ENCODE measurements around the gene CEP43.

Gene CEP43

DNA sequence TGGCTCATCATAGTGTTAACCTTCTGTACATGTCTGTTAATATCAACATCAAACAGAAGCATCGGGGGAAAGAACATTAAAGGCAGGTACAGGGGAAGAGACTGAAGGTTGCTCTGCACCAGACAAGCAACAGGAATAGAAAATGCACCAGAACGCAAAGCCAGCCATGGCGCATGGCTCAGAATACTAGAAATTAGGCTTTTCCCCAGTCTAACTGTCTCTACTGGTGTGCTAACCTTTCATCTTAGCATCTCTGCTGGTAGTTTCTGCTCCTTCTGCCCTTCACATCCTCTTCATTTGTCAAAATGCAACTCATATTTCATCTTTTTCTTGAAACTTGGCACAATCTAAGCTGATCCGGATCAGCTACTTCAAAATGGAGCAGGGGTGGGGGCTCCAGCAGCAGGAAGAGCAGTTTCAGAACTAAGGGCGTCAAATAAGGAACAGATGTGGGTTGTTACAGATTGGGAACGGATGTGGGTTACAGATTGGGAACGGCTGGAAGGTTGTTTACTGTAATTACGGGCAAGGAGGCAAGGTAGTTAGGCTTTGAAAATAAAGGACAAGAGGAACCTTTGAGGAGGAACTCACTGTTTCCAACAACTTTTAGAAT, 29.7 kb upstream of the CEP43 start:
- peak; percentile 43 for DNase-seq

DNA sequence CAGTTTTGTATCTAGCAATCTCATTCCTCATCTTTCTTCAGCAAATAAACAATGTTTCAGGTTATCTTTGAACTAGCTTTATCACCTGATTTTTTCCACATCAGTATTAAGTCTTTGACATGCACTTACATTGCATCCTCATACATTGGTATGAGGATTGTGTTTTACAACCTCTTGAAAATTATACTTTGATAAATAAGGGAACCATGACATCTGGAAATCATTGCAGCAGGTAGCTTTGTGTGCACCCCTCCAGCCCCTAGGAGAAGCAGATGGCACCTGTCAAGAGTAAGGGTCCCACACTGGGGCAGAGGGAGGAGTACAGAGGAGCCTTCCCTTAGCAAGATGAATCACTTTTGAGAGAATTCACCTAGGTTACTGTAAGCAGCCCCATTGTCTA, 29.1 kb upstream of the CEP43 start:
- DNase-seq, result no peak

DNA sequence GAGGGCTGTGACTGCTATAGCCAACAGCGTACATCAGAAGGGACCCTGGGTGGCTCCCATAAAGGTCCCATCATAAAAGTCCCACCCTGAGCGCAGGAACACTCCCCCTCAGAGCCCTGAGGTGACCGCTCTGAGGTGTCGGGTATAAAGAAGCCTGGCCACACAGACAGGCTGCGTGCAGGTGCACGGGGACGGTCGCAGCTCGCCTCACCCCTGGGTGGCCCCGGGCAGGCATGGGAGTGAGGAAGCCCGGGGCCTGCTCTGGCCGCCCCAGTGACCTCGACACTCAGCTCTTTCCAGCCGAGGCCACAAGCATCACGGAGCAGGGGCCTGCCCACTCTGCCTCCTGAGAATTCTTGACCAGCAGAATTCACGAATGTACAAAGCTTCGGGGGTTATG, 28.4 kb upstream of the CEP43 start:
- no peak for DNase-seq

DNA sequence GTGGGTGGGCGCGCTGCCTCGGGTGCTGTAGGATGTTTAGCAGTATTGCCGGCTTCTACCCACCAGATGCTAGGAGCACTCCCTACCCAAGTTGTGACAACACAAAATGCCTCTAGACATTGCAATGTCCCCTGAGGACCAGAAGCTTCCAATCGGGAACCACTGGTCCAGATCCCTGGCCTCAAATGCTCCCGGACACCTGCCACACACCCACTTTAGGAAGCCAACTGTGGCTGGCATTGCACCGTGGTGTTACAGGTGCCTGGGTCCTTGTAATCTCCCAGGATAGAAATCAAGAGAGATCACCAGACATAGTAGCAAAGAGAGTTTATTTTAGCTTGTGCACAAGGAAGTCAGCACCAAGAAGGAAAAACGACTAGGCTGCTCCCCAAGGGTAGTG, 27.9 kb upstream of the CEP43 start:
- DNase-seq, result no peak

DNA sequence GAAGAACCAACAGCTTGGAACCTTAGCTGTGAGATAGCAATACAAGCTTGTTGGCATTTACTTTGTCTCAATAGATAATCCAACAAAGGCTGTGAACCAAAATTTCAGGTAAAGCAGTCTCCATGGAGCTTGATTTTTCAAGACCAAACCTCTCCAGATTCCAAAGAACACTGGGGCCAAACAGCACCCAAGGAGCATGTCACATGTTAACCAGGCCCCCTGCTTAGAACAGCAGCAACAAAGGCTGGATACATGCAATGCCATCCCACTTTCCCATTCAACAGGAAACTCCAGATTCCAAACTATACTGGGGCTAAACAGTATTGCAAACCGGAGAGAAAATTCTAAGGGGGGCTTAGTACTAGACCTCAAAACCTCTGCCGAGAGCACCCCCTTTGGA, 27.1 kb upstream of the CEP43 start:
- no peak for DNase-seq

DNA sequence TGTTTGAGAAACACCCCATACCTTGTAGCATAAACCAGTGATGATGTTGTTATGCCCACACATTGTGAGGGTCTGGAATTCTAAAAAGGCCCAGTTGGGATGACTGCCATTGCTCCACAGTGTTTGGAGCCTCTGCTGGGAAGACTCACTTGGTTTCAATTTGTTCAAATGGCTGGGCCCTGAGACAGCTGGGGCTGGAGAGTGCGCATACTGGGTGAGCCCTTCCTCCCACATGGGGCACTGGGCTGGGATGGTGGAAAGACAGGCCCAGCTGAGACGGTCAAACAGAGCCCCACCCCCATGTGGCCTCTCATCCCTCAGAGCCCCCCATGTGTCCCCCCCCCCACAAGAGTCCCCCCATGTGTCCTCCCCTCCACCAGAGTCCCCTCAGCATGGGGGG, 22.6 kb upstream of the CEP43 start:
- no peak for DNase-seq

DNA sequence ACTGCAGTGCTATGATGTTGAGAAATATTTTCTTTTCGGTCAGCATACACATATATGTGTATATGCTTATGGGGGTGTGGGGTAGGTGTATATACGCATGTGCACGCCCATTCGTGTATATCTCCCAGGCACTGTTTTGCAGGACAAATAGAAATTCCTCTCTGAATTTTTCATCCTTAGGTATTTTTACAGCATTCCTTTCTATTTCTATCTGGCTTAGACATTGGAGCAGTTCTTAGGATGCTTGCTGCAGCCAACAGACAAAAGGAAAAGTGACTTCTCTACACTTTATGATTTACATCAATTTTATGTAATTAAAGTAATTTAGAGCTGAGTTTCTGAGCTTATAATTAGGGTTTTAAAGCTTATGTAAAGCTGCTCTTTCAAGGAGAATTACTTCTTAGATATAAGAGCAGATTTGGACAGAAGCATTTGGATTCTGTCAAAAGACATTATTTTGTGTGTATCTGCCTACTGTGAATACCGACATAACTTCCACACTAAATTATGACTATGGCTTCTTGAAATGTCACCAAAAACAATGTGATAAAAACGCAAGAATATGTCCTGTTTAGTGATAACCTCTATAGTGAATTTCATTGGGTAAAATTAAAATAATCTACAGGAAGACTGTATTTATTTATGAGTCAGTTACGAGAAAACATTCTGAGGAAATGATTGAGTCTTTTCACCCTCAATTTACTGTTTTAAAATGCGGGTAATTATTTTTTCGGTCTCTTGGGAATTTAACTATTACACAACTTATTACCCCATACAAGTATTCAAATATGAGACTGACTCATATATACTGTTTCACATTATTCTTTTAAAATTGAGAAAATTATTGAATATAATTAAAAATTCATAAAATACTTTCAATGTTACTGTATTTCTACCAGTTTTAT, 21.3 kb upstream of the CEP43 start:
- peak; percentile 80 for DNase-seq

DNA sequence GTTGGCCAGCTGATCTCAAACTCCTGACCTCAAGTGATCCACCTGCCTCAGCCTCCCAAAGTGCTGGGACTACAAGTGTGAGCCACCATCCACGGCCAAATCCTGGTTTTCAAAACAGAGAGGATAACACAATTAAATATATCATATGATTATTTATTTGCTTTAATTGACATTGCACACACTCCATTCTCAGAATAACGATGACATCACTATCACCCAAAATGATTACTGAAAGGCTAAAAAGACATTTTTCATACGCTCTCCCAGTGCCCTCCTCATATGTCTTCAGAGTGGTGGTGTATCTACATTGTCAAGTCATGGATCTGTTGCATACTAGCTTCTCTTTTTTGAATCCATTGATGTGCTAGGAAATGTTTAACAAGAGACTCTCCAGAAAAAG, 18.5 kb upstream of the CEP43 start:
- no peak for DNase-seq

DNA sequence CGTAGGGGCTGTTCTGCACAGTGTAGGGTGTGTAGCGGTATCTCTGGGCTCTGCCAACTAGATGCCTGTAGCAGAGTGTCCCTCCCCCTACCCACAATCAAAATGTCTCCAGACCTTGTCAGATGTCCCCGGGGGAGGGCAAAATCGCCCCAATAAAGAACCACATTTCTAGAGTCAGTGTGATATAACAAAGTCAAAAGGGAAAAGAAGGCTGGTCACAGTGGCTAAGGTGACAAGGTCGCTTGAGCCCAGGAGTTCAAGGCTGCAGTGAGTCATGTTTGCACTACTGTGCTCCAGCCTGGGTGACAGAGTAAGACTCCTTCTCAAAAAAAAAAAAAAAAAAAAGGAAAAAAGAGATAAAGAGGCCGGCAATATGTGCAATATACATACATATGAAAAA, 11.7 kb upstream of the CEP43 start:
- DNase-seq, result no peak

DNA sequence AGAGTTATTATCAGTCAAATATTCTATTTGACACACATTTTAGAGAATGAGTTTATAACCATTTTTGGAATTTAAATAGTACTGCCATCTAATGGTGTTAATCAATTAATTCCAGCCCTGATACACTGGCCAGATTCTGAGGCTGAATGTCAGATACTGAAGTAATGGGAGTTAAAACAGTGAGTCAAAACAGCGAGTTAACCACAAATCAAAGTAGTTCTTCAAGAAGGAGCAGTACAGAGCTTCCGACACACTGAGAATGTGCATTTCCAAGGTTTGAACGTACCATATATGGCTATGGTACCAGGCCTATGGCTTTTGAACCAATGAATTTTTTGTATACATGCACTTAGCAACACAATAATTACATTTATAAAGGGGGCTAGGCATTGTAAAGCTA, 11.3 kb upstream of the CEP43 start:
- no peak for DNase-seq

DNA sequence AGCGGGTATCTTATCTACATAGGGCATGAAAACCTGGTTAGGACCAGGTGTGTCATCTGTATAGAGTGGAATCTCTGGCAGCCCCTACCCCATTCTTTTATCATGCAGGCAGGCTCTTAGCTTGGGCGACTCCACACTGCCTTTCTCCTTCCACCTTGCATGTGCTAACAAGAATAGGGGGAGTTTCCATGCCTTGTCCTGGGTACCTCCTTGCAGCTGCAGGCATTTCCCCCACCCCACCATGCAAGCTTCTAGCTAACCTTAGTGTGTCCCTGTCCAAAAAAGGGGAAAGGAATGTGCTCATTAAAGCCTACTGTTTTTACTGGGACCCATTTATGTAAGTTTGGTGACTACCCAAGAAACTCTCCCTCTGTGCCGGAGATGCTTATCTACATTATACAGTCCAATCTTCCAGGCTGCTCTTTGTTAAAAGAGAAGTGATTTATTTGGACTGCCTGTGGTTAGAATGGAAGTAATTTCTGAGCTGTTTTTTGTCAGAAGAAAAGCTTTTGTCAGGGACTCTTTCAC, 10.5 kb upstream of the CEP43 start:
- no peak for DNase-seq

DNA sequence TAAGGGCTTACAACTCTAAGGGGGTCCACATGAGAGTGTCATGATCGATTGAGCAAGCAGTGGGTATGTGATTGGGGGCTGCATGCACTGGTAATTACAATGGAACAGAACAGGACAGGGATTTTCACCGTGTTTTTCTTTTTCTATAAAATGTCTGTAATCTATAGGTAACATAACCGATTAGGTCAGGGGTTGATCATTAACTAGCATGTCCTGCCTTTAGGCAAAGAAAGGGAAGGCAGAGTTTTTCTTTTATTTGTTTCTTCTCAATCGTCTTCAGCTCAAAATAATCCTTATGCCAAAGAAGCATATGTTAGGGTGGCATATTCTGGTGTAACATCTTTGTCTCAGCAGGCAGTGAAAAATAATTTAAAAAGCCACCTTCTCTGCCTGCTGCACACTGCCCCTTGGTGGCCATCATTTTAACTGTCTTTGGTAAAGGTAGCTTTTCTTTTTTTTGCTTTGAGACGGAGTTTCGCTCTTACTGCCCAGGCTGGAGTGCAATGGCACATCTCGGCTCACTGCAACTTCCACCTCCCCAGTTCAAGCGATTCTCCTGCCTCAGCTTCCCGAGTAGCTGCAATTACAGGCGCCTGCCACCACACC, 9.7 kb upstream of the CEP43 start:
- DNase-seq, result peak; percentile 26

DNA sequence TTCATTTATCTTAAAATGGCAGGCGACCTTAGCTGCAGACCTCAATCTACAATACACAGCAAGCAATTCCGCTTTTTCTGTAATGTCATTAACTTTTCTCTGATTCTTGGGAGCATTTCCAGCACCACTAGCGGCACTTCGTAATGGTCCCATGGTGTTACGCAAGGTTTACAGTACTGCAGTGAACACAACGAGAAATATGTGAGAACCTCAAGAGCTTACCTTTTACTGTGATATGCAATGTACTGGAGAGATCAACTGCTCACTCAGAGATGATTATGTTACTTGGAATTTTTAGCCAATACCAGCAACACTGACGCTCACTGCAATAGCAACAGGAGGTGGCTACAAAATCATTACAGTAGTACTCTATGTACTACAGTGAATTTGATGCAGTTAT, 2.8 kb upstream of the CEP43 start:
- peak; percentile 74 for DNase-seq

DNA sequence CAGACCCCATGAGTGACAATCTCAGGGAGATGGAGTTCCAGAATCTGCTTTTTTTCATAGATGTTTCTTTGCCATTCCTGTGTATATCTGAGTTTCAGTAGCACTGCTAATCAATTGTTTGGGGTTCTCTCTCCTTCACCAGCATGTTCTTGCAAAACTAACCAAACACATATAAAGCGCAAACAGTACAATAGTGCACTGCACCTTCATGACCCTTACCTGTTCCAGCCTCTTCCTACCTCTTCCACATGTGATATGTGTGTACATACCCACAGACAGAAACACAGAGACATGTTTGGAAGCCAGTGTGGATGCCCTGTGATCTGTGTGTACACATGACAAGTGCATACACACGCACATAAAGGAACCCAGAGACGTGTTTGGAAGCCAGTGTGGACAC, 1.8 kb upstream of the CEP43 start:
- no peak for DNase-seq

DNA sequence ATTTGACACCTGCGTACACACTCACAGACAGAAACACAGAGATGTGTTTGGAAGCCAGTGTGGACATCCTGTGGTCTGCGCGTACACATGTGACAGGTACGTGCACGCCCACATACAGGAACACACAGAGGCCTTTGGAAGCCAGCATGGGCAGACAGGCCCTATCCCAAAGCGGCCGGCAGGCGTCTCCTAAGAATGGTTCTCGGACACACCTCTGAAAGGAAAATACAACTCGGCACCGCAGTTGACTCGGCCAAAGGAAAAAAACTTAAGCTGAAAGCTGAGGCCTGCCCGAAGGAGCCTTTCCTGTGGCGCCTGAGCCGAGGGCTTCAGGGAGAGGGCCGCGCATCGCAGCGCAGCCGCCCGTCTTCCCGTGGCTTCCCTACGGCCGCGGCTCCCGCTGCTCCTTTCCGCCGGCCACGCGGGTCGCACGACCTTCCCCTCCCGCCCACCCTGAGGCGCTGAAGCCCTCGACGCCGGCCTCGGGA, 1.4 kb upstream of the CEP43 start:
- peak; percentile 68 for DNase-seq

DNA sequence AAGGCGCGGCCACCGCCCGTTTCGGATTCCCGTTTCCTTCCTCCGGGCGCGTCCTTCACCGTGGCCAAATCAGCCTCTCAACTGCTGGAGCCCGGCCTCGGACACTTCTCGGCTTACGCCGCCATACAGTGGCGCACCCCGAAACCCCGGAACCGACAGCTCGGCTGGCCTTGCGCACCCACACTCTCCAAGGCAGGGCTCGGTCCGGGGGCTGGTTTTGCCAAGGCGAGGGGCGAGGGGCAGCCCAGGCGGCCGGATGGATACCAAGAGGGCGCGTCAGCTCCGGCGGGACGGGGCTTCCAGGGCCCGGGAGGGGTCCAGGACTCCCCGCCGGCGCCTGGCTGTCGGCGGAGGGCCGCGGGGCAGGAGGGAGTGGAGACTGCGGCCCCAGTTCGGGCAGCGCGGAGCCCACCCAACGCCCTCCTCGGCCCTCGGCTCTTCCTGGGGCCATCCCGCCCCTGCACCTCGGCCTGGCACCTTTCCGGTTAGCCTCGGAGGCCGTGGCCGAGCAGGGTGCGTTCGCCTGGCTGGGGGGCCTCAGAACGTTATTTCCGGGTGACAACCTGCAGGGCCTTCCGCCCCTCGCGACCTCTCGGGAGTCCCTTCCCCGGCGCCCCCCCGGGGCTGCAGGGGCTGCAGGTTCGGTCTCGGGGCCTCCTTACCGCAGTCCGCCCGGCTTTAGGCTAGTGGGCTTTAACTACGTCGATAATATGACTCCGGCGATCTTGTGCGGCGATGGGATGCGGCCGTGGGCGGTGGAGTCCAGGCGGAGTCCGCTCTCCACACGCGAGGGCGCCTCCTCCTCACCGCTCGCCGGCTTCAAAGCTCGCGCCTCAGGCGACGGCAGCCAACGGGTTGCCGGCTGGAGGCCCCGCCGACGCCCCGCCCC, 697 bp upstream of the CEP43 start:
- peak; percentile 13 for DNase-seq

DNA sequence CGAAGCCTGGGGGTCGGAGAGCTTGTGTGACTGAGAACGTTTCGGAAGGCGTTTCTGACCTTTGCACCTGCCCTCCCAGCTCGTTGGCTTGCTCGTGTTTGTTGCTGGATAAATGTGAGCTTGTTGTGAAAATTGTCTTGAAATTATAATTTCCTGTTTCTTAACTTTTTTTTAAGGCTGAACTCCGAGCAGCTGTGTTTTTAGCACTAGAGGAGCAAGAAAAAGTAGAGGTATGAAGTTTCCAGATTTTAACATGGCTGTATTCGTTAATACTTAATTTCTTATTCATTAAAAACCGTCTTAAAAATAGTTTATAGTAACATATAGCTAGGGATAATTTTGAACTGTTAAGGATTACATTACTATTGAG, 672 bp downstream of the CEP43 start:
- DNase-seq, result no peak

DNA sequence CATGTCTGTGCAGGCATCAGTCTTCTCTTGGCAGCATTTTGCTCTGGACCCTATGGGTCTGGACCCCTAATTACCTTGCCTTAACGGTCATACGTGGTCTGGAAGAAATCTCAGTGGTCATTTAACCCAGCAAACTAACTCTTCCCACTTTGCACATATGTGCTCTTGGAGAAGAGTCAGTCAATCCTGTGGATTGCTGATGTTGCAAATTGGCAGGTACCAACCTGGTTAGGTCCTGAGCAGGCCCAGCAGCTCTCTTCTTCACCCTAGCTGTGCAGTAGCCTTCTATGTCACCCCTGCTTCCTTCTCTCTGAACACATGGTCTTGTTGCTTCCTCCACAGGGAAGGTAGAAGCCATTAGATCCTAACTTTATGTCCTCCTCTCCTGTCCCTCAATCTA, 1.6 kb downstream of the CEP43 start:
- DNase-seq, result no peak

DNA sequence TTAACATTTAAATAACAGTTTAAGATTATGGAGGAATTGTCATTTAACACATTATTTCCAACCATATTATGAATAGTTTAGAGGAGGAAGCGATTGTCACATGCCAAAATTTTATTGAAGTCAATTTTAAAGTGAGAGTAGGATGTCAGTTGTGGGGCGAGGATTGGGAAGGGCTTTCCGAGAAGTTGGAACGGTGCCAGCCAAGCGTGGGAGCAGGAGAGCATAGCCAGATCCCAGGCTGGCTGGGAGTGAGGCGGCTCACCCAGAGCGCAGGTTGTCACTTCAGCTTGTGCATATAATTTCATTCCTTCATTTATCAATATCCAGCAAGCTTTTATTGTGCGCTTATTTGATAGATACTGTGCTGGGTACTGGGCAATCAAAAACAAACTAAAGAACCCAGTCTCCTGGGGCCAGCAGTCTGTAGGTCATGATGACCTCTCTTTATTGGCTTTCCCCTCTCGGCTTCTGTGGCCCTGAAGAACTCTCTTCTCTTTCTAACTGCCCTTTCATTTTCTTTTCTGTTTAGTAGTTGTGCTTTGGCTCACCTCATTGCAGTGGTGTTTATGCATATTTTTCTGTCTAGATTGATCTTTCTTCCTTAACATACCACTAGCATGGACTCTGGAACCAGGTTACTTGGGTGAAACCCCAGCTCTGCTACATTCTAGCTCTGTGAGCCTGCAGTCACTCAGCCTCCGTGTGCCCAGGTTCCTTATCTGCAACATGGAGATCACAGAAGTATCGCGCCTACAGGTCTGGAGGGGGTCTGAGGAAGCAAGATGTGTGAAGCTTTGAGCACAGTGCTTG, 6.4 kb downstream of the CEP43 start:
- no peak for DNase-seq

DNA sequence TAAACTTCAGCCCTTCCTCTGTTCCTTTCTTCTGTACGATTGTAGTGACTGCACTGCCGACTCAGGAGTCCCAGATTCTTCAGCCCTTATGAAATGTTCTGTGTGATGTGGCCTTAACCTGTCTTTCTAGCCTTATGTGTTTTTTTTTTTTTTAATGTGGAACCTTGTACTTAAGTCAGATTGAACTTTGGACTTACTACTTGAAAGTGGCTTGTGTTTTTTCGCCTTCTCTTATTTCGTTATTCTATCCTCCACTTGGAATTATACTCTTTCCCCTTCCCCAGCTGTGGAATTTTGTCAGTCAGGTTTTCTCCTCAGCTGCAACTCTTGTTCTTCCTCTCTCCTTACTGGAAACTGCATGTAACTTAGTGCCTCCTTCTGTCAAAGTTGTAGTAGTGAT, 8.8 kb downstream of the CEP43 start:
- DNase-seq, result no peak

DNA sequence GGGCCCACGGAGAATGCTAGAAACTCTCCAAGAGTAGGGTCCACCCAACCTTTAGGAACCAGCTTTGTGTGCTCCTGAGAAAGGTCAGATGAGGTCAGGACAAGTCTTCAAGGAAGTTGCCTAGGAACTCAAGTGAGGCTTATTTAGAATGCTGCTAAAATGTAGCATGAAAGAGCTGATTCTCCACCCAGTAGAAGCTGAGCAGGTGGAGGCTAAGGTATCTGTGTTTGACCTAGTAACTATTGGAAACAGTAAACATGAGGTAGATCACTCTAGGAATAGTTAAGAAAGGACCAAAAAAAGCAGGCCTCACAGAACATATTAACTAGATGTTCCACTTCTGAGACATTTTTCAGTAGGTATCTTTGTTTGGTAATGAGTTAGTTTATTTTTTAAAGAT, 13.9 kb downstream of the CEP43 start:
- DNase-seq, result no peak

DNA sequence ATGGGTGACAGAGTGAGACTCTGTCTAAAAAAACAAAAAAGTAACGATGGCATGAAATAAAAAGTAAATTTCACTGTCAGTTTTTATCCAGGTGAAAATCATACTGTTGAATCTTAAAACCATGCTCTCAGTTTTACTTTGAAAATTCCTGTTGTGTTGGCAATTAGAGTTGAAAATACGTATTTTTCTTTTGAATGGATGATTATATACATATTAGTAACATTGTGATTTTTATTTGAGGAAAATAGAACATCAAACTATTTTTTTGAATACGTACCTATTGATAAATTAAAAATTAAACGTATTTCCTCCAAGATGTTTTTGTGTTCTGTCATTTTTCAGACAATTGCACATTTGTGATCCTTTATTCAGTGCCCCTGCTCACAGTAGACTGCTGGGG, 14.7 kb downstream of the CEP43 start:
- no peak for DNase-seq

All from fibroblast of skin of right biceps (primary cell).